Stimulated activated CD4-positive, alpha-beta T cell treated with anti-CD3 and anti-CD28 coated beads, Interleukin-4, amount 100 ng/mL, for 48 hours (primary cell): ENCODE data around the gene TMEM60.
"Not testable (repeated sequence)": the region's sequence is repeated elsewhere in the genome, so short reads cannot be mapped to it uniquely, and the experiment has no call there.

Source experiments
- DNase-seq, 2 donors: peaks; one replicate each; pipeline ENCODE4 v3.0.0-alpha.2; 2020; ENCODE audit warnings: low read depth in 2 of 2

TMEM60 gene, protein sequence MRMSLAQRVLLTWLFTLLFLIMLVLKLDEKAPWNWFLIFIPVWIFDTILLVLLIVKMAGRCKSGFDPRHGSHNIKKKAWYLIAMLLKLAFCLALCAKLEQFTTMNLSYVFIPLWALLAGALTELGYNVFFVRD

DNA sequence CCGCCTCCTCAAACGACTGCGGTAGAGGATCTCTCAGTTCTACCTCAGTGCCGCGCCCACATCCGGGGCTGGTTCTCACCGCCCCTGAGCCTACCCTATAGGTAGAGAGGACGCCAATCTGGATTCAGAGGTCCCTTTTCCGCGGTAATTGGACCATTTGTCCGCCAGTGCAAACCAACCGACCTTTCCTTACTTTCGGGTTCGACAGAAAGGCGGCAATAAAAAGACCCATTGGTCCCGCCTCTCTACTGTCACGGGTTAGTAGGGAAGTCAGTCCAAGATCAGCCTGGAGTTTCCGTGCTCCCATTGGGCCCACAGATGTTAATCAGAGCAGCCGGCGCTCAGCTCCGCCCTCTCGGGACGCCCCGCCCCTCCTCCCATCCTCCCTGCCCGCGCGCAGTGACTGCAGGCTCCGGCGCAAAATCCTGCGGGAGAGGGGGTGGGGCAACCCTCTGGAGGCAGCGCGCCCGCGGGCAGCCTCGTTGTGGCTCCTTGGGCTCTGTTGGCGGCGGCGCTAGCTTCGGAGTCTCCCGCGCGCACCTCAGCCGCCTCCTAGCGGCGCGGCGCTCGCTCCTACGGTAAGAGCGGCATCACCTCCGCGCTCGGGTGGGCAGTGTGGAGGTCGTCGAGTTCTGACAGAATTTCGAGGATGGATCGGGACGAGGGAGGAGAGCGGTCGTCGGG, at the start of gene TMEM60, which contains the start of gene PHTF2:
Gene TMEM60, minus strand, starts transcription at position 41 of the 684 bp plus-strand sequence. CDS start 4,061 bp downstream, outside the sequence.
Gene PHTF2, plus strand, starts transcription at position 380 of the 684 bp plus-strand sequence.
- peak; percentile 89 to 95 for DNase-seq

DNA sequence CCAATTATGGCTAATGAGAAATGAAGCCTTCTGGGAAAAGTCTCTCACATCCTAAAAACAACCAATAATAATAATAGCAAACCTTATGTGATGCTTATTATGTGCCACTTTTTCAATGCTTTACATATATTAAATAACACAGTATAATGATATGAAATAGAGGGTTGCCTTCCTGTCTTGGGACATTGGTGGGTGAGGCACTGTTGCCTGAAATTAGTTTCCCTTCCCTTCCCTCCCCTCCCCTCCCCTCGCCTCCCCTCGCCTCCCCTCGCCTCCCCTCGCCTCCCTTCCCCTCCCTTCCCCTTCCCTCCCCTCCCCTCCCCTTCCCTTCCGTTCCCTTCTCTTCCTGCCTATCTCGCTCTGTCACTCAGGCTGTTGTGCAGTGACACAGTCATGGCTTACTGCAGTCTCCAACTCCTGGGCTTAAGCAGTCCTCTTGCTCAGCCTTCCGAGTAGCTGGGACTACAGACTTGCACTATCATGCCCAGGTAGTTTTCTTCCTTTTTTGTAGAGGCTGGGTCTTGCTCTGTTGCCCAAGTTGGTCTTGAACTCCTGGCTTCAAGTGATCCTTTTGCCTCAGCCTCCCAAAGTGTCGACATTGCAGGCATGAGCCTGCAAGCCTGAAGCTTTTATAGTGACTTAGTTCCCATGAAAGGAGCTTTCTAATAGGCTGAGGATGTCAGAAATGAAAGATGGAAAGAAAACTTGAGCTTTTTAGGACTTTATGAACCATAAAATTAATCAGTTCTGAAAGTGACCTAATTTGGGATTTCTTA, 48.3 kb upstream of the TMEM60 start:
- no peak for DNase-seq

DNA sequence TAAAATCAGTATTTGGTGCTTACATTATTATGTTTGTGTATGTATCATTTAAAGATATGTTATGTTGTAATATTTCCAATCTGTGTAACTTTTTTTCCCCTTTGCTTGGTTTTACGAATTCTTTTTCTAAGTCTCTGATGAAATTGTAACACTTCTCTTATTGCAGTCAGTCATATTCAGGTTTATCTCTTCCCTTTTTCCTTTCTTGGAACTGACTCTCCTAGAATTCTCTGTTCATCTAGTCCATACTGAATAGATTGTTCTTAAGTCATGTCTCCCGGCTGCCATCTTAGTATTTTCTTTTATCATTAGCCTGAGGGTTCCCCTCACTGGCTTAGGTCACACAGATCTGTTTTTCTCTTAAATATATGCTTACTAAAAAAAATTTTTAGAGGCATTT, 45.0 kb upstream of the TMEM60 start:
- no peak for DNase-seq

DNA sequence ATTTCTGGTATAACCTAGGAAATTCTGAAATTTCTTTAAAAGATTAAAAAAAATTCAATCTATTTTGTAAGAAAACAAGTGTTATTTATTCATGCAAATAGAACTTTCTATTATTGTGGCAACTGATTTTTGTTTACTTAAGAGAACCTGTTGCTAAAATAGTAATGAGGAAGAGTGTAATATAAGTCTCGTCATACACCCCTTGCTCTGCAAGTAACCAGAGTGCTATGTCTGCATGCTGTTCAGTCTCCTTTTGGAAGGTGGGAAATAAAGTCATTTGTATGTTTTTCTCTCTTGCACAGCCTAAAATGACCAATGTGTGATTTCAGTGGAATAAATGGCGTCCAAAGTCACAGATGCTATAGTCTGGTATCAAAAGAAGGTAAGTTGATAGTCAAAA, 41.7 kb upstream of the TMEM60 start:
- DNase-seq: no peak

DNA sequence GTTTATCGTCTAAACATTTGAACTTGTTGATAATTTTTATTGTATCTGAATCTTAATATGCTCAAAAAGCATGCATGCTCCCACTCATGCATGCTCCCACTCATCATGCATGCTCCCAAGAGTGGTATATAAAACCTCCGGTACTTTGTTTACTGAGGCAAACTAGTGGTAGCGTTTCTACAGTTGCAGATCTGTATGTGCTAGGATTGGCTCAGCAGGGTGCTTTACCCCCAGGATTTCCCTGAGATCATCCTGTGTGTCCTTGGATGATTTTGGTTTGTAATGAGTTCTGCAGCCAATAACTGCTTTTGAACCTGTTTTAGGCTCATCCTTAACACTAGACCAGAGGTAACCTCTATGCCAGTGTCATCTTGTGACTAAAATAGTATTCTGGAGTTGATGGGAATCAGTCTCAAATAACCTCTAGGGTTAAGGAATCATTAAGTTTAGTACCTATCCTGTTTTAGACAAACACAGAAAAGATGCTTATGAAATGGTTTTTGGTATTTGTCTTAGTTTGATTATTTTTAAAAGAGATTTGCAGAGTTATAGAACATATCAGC, 40.8 kb upstream of the TMEM60 start:
- no peak for DNase-seq

DNA sequence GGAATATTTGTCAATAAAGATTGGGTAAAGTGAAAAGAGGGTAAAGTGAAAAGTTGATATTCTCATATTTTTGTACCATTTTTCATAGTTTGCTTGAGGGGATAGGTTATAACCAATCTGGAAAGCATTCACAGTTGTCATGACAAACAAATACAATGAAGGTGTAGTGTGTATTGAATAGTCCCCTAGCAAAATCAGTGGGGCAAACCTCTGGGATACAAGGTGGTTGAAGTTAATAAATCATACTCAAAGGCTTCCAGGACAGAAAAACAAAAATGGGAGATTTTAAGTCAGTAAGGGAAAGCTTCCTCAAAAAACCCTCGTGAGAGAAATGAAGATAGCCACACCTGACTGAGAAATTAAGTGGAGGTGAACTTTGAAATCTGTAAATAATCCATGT, 39.7 kb upstream of the TMEM60 start:
- no peak for DNase-seq

DNA sequence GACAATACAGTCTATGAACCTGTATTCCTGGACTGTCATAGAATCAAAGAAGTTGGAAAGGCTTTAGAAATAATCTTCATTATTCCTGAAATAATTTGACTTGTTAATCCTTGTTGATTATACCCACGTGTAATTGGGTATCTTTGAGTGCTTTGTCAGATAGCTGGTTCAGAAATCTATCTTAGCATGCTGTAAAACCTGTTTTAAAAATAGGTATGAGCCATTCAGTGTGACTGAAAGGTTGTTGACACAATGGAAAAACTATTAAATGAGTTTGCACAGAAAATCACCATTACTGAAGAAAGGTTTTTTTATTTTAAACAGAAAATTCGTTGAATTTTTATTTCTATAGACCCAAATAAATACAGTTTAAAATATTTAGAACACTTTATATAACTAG, 39.0 kb upstream of the TMEM60 start:
- DNase-seq: no peak

DNA sequence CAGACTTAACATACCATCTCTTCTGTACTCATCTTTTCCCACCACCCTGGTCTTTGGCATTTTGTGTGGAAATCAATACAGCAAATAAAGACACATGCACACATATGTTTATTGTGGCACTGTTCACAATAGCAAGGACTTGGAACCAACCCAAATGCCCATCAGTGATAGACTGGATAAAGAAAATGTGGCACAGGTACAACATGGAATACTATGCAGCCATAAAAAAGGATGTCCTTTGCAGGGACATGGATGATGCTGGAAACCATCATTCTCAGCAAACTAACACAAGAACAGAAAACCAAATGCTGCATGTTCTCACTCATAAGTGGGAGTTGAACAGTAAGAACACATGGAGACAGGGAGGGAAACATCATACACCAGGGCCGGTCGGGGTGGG, 38.2 kb upstream of the TMEM60 start:
- DNase-seq: not testable (repeated sequence)

DNA sequence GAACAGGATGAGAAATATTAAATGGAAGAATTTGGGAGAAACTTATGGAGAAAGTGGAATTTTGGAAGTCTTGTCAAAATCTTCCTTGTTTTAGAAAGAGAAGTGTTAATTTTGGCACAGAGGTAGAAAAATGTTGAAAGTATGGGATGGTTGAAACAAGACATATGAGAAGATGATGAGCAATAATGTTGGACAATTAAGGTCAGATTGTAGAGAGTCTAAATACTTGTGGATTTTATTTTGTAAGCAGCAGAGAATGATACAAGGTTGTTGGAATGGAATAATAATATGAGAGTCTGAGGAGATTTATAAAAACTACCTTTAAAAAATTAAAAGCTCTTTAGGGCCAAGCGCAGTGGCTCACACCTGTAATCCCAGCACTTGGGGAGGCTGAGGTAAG, 34.9 kb upstream of the TMEM60 start:
- no peak for DNase-seq

DNA sequence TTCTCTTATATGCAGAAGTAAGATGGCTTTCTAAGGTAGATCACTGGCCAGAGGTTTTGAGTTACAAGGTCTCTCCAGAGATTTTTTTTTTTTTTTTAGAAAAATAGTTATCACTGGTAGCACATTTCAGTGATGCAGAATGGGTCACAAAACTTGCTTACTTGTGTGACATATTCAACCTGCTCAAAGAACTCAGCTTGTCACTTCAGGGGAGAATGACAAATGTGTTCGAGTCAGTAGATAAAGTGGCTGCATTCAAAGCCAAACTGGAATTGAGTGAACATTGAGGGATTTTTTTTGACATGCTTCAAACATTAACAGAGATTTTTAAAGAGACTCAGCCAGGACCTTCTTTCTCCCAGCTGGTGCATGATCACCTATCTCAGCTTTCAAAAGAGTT, 33.7 kb upstream of the TMEM60 start:
- no peak for DNase-seq

DNA sequence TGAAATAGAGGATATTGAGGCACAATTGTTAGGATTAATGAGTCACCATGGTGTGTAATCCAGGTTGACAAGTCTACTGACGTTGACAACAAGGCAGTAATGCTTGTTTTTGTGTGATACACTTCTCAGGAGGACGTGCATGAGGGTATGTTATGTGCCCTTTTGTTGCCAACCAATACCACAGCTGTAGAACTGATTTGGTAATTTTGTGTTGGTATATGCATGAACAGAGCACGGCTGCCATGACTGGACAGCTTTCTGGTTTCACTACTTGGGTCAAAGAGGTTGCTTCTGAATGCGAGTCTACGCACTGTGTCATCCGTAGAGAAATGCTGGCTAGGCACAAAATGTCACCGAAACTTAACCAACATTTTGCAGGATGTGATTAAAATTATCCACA, 33.2 kb upstream of the TMEM60 start:
- DNase-seq: peak in 1 of 2 donors; percentile 23

DNA sequence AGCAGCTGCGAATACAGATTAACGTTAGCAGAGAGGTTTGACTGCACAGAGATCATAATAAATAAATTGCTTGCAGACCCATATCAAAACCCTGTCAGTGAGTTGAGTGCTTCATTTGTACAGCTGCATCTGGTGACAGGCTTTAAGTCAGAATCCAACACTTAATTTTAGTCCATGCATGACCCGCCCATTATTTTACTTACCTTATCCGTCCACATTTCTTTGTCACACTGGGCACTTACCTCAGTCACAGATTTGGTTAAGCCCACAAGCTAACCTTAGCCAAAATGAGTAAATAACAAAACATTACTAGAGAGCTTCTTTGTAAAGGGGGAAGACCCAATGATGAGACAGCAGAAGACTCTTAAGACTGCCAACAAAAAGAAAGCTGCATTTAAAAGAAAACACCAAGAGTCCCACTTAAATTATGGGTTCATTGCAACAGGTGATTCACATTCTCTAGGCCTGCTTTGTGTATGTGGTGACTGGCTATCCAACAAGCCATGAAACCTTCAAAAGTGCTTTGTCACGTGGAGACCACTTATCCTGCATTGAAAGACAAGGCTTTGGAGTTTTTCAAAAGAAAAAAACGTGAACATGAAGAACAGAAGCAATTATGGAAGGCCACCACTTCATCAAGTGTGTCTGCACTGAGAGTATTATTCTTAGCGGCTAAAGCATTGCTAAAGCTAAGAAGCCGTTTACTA, 32.6 kb upstream of the TMEM60 start:
- no peak for DNase-seq

DNA sequence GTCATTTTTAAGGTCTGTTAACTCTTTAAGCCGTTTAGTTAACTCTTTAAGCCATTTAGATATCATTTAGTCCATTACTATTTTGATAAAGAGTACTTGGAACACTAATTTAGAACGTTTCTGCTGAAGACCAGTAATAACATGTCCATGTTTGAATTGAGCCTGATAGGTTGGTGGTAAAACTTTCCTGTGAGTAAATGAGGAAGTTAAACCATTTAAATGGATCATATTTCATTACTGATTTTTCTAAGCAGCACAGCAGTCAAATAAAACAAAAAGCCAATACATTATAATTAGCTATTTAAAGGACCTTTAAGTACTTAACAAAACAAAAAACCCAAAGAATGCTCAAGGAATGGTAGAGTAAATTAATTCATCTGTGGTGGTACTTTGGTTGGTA, 29.8 kb upstream of the TMEM60 start:
- no peak for DNase-seq

DNA sequence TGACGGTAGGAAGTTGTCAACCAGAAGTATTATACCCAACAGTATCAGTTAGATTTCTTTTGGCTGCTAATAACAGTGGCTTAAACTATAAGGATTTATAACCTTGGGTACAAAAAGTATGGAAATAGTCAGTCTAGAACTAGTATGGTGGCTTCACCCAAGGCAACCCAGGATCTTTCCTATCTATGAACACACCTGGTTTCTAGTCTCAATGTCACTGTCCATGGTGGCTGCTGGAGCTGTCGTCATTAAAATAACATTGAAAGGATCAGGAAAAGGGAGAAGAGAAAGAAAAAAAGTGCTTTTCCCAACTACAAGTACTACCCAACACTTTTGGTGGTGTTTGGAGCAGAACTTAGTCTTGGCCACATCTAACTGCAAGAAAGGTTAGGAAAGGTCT, 28.1 kb upstream of the TMEM60 start:
- DNase-seq: no peak

DNA sequence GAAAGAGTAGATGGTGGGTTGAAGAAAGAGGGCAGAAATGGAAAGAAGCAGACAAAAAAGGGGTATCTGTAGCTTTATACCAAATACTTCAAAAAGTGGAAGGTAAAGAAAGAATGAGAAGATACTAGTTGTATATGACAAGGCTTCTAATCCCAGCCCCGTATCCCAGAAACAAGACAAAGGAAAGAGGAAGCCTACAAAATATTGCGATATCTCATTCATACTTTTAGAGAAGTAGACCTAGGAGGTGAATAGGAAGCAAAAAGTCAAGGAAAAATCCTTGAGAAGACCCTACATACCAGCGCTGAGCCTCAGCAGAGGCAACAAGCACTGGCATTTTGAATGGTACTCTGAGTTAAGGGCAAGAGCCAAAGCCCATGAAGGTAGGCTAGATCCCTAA, 26.9 kb upstream of the TMEM60 start:
- no peak for DNase-seq

DNA sequence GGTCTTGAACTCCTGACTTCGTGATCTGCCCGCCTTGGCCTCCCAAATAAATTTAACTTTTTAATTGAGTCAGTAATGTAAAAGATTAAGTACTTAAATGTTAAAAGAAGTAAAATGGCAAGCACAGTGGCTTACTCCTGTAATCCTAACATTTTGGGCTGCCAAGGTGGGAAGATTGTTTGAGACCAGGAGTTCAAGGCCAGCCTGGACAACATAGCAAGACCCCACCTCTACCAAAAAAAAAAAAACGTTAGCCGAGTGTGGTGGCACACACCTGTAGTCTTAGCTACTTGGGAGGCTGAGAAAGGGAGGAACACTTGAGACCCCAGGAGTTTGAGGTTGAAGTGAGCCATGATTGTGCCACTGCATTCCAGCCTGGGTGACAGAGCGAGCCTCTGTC, 26.4 kb upstream of the TMEM60 start:
- DNase-seq: no peak

DNA sequence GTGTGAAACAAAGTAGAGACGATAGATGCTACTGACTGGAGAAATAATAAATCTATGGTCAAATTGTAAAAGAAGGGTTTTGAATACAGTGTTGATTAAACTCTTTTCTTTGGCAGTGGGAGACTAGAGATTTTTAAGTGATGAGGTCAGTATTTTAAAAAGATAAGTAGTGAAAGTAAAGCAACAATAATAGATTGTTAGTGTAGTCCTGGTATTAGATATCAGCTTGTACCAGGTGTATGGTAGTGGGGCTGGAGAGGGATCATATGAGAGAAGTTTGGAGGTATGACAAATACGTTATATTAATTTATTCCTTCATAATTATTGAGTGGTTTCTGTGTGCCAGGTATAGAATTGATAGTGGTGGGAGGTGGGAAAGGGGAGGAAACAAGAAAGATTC, 25.6 kb upstream of the TMEM60 start:
- DNase-seq: no peak

DNA sequence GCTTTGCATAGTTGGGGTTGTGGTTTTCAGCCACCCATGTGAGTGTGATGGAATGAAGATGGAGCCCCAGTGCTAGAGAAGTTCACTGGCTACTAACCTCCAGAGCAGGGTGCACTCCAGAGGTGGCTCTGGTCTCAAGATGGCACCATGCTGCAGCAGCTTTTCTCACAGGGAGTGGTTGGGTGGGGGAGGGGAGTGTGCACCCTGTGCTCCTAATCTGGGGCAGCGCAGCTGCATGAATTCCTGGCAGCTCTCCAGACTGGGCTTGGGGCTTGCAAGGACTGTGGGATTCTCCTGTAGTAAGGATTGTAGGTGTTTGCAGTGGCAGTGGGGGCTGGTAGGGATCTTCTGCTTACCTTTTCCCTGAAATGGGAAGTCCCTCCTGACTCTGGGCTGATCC, 24.0 kb upstream of the TMEM60 start:
- DNase-seq: no peak

DNA sequence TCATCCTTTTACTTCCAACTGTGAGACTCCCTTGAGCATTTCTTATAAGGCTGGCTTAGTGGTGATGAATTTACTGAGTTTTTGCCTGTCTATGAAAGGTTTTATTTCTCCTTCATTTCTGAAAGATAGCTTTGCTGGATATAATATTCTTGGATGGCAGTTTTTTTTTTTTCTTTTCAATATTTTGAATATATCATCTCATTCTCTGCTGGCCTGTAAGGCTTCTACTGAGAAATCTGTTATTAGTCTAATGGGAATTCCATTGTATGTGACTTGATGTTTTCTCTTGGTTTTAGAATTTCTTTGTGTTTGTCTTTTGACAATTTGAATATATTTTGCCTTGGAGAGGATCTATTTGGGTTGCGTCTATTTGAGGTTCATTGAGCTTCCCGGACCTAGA, 22.7 kb upstream of the TMEM60 start:
- DNase-seq: no peak

DNA sequence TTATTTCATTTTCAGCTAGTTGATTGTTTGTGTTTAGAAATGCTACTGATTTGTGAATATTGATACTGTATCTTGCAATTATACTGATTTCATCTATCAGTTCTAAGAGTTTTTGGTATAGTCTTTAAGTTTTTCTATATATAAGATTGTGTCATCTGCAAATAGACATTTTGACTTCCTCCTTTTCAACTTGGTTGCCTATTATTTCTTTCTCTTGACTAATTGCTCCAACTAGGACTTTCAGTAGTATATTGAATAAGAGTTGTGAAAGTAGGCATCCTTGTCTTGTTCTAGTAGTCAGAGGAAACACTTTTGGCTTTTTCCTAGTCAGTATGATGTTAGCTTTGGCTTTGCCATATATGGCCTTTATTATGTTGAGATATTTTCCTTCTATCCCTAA, 20.8 kb upstream of the TMEM60 start:
- DNase-seq: no peak

DNA sequence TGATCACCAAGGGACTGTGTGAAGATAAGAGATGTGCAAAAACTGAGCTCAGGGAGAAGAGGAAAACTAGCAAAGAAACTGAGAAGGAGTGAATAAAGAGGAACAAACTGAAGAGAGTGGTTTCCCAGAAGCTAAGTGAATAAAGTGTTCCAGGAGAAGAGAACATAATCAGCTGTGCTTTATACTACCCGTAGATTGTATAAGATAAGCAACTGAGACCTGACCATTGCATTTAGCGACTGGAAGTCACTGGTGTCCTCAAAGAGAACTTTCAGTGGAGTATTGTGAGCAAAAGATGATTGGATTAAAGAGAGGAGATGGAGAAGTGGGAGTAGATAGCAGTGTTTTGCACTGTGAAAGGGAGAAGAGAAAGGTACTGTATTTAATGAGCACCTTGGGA, 14.9 kb upstream of the TMEM60 start:
- DNase-seq: no peak

DNA sequence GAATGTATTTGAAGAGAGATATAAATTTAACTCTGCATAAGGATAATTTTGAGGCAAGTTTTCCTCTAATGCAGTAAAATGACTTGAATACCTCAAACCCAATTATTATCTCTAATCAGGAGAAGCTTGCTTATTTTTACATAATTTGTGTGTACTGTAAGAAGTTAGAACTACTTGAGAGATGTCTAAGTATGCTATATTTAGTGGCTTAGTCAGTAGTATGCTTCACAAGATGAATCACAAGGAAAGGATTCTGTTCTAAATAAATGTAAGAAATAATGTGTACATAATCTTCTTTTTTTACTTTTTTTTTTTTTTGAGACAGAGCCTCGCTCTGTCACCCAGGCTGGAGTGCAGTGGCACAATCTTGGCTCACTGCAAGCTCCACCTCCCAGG, 14.1 kb upstream of the TMEM60 start:
- DNase-seq: no peak
